HG03571 (cell line): ENCODE results near the gene FIGNL1.
A peak's percentile ranks its signal among the peaks of the same experiment; 100 is the strongest.

ENCODE experiments used
- ATAC-seq: cut with Tn5 transposase; IDR thresholded peaks from one replicate; pipeline ENCODE4 v1.9.1; 2021; ENCODE audit not compliant: unreplicated experiment

Gene FIGNL1, protein sequence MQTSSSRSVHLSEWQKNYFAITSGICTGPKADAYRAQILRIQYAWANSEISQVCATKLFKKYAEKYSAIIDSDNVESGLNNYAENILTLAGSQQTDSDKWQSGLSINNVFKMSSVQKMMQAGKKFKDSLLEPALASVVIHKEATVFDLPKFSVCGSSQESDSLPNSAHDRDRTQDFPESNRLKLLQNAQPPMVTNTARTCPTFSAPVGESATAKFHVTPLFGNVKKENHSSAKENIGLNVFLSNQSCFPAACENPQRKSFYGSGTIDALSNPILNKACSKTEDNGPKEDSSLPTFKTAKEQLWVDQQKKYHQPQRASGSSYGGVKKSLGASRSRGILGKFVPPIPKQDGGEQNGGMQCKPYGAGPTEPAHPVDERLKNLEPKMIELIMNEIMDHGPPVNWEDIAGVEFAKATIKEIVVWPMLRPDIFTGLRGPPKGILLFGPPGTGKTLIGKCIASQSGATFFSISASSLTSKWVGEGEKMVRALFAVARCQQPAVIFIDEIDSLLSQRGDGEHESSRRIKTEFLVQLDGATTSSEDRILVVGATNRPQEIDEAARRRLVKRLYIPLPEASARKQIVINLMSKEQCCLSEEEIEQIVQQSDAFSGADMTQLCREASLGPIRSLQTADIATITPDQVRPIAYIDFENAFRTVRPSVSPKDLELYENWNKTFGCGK

DNA sequence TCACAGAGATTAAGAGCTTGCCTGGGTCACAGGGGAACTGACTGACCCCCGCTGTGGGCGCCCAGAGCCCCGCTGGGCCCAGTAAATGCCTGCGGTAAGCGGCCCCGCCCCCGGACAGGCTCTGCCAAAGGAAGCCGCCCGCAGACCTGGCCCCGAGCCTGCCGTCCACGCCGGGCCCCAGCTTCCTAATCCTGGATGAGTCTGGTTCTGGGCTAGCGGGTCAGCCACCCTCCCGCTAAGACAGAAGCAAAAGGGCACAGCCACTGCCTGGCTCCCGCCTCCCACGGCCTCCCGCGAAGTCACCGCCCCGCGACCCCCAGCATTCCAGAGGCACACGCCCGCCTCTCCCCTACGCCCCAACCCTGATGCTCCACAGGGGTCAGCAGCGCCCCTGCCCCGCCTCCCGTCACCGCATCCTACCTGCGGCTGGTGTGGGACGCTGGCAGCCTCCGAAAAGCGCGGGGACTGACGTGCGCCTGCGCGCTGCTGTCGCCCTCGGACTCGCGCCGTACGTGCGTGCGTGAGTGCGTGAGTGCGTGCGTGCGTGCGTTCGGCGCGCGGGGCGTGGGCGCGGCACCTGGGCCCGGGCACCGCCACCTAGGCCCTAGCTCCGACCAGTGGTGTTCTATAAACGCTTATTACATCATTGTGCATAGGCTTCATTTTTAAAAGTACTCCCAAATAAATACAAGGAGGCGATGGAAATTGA, at the start of gene FIGNL1:
Gene FIGNL1, minus strand, starts transcription at position 470 of the 709 bp plus-strand sequence. CDS start 3,063 bp downstream, outside the sequence.
- peak; percentile 81 for ATAC-seq

DNA sequence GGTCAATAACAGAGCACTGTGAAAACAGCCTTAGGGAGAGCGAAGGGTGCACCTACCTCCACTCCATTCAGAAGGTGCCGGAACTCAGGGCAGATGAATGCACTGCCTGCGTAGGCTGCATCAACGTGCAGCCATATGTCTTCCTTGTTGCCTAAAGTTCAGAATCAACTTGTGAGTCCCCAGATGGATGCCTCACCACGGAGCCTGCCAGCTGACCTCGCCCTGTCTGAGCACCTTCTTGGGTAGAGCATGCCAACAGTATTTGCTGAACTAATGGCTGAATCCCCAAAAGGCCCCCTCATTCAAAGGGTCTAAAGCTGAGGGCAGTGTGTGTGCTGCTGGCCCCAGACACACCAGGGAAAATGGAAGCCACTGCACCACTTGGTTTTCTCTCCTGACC, 48.9 kb upstream of the FIGNL1 start:
- no peak for ATAC-seq

DNA sequence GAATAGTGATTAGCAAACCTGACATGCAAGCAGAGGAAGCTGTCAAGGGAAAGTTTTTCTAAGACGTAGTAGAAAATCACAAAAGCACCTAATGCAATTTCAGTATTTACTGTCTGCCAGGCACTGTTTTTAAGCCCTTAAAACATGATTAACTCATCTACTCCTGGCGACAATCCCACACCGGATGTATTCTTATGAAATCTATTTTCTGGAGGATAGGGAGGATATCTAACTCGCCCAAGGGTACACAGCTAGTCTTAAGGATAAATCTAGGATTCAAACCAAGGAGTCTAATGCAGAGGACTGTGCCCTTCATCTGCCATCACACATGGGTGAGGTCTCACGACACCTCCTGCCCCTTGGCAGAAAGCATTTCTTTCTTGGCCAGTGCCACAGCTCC, 47.8 kb upstream of the FIGNL1 start:
- ATAC-seq: no peak

DNA sequence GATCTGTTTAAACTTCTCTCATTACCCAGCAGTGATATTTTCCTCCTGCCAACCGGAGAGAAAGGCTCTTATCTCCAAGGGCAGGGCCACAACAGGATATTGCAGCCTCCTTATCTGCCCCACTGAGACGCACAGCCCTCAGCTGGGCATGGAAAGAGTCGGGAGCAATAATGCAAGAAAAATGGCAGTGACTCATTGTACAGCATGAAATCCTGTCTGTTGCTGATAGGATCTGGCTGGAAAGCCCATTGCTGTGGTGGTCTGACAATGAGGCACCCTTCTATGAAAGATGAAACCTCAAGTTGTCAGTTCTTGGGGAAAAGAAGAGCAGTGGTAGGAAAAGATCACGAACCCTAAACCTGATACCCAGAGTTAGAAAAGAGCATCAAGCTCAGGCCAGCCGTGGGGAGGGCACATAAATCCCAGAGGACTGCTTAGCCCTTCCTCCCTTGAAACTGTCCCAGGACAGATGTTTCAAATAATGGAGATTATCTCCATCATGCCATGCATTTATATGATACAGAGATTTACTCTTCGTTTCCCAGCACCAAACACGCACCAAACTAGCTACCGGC, 47.0 kb upstream of the FIGNL1 start:
- ATAC-seq: no peak

DNA sequence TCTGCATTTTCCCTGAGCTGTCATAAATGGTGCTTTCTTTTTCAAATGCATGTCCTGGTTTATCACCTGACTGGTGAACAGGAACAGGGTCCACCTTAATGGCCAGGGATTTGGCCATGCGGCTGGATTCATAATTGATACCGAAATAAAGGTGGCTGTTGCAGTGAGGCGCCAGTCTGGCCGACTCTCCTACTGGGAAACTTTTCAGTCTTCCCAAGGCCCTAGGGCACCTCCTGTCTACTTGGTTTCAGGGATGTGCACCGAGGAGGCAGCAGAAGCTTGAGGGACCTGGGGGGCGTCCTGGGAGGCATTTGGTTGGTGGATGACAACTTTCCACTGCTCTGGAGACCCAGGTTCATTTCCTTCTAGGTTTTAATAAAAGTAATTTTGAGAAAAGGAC, 46.4 kb upstream of the FIGNL1 start:
- no peak for ATAC-seq

DNA sequence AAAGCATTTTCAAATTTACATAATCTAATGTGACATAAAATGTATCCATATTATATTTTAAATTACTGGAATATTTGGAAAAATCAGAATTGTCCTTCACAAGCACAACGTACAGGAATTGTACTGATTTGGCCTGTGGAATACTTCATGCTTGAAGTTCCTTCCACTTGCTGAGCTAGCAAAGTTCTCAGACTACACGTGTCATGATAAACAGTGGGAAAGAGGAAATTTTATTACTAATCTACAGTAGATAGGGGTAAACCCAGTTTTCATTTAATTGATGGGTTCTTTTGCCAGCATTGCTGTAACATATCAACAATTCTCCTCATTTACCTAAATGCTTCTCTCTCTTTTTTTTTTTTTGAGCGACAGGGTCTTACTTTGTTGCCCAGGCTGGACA, 45.6 kb upstream of the FIGNL1 start:
- no peak for ATAC-seq

DNA sequence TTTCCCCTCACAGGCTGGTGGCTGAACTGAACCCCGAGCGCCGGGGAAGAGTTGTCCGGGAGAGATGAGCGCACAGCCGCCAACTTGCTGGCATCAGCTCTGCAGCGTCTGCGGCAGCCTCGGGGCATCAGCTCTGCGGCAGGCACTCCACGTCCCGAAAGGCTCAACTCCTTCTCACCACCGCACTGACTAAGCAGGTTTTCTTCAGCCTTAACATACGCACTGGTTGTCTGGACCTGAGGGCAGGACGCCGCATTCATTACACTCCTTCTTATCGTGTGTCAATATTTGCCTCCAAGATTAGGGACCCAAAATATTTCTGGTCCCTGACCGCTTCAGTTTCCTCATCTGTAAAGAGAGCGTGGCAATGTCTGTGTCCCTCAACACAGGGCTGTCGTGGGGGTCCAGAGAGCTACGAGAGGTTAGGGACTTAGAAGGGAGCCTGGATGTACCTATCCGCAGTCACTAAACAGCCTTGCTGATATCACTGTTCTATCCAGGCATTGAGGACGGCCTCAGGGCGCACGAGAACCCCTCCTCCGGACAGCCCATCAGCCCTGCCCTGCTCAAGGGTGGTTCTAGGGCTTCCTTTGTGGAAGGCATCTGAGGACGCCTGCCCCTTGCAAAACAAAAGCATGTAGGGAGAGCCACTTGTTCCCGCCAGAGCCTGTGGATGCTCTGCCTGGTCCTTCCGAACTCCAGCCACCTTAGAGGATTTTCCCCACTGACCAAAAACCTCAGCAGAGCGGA, 42.8 kb upstream of the FIGNL1 start:
- ATAC-seq: no peak

DNA sequence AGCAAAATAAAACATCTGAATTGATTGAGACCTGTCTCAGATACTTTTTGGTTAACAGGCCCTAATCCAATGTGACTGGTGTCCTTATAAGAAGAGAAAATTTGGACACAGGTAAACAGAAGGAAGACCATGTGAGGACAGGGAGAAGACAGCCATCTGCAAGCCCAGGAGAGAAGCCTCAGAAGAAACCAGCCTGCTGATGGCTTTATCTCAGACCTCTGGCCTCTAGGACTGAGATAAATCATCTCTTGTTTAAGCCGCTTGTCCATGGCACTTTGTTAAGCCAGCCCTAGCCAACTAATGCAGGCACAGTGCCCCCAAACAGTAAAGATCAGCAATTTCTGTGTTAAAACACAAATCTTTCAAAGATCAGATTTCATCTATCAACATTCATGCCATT, 41.8 kb upstream of the FIGNL1 start:
- no peak for ATAC-seq

DNA sequence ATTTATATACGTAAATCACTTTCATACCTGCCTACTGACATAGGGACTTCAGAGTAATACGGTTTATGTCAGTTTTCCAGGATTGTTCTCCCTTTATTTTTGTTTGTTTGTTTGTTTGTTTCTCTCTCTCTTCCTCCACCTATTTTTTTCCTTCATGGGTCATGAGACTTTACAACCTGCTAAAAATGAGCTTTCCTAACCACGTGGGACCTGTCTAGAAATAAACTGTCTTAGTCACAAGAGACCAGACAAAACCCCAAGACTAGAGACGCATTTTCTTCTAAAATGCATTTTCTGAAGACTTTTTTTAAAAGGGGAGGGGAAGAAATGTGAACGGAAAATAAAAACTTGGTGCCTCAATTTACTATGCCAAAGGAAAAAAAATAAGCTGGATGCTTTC, 41.1 kb upstream of the FIGNL1 start:
- no peak for ATAC-seq

DNA sequence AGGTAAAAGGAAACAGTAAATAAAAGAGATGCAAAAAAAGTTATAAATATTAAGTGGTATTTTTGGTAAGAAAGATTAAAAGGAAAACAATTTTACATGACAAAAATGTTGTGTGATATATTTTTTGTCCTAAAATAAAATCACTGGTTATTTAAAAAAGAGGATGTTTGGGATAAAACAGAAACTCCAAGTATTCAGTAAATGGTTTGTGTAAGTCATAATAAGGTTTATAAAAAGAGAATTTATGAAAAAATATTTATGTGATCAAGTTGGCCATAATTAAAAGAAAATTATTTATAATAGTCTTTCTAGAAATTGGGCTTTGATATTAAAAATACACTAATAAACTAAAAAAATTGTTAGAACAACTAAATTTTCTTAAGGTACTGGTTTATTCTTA, 38.2 kb upstream of the FIGNL1 start:
- ATAC-seq: no peak

DNA sequence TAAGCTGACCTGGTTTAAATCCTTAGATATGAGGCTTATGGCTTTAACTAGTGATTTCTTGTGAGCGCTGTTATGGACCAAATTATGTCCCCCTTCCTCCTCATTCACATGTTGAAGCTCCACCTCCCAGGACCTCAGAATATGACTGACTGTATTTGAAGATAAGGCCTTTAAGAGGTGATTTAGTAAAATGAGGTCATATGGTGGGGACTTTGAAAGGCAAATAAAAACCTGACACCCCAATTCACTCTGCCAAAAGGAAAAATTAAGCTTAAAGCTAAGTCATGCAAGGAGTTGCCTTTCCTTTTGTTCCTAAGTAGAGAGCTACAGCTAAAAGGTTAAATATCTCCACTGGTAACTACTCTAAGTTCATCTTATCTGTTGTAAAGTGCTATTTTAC, 36.4 kb upstream of the FIGNL1 start:
- no peak for ATAC-seq

DNA sequence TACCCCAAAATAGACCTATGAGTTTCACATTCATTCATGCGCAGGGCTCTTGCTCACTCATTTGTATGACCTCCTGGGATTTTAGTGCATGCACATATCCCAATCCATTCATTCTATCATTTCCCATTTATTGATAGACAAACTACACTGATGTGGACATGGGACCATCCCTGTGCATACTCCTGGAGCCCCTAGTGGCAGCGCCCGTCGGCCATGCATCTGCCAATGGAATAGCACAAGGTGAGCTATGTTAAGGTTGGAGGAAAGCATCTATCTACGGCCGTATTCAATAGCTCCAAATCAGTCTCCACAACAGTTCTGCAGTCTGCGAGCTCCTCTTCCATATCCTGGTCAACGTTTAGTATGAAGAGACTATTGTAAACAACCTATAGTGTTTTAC, 31.7 kb upstream of the FIGNL1 start:
- no peak for ATAC-seq

DNA sequence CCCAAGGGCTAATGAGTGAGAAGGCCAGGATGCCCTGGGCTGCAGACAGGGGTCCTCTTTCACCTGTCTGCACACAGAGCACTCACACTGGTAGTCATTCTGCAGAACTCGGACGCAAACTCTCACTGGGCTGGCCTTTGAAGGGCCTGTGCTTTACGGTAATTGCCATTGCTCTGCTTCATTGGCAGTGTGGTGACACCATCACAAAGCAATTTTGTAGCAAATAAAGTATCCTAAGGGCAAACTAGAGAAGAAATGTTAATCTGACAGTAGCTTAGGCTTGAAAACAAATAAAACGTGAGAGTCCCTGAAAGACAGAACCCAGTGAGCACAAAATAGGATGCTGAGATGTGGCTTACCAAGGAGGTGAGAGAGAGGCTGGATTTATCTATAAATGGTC, 30.6 kb upstream of the FIGNL1 start:
- ATAC-seq: no peak

DNA sequence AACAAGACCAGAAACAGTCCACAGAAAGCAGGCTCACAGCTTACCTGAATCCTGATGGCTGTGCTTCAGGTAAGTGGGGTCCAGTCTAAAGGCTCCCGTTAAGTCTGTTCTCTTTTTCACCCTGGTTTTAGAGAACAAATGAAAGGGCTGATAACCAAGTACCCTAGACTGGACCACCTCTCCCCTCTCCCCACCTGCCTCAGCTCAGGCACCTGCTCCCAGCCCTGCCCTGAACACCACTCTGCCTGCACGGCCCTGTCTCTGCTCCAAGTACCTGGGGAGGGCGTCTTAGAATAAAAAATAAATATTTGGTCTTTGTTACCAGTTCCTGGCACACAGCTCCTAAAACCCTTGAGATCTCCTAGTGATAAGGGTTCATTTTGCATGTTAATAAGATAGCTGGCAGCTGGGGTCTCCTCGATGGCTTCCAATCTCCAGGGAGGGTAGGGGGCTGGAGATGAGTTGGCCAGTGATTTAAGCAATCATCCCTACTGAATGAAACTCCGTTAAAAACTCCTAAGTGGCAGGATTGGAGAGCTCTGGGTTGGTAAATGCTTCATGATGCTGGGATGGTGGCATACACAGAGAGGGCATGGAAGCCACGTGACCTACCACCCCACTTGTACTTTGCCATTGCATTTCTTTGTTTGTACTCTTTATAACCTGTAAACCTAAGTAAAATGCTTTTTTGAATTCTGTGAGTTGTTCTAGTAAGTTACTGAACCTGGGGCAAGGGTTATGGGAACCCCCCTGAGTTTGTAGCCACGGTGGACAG, 29.8 kb upstream of the FIGNL1 start:
- no peak for ATAC-seq

DNA sequence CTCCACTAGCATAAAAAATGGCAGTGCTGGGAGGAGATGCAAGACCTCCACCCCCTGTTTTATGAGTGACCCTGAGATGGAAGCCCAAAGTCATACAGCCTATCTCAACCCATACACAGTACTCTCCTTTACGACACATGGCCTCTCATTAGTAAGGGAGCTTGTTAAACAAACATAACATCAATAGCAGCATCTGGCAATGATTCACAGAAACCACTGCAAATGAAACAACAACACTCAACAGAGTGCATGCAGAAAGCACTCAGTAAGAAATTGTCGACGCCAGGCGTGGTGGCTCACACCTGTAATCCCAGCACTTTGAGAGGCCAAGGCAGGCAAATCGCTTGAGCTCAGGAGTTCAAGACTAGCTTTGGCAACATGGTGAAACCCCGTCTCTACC, 27.5 kb upstream of the FIGNL1 start:
- no peak for ATAC-seq

DNA sequence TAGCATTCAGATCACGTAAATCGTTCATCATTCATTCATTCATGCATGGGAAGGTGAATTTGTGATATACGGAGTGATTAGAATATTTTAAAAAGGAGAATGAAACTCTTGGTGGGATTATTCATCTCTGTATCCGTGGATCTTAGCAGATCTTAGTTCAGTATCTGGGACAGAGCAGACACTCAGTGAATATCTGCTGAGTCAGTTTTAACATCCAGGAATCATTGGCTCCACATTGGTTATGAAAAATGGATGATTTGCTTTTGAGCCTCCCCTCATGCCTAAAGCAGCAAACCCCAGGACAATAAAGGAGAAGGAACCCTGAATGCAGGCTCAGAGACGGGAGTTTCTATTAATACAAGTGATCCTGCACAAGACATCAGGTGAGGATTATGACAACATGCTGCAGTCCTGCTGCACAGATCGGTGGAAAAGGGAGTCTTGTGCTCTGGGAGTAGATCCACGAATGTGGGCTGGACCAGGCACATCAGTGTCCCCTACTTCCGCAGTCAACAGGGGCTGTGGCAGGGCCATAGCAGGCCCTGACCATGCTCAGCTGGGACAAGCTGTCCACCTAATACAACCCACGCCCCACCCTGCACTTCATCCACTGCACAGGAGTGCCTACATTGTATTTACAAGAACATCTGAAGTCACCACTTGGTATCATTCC, 26.9 kb upstream of the FIGNL1 start:
- ATAC-seq: no peak

DNA sequence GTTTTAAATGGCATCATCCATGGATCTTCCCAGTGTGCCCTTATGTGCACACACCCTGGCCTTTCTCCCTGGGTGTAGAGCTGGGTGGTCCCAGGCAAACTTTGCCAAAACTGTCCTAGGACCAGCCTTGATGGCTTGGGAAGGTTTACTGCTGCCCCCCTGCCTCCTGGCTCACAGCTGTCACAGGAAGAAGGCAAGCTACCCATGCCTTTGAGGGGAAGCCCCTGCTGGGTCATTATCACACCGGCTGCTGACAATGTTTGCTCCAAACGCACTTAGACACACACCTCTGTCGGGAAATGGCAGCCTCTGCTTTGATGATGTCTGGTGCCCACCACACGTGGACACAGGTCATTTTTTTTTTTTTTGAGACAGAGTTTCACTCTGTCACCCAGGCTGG, 25.2 kb upstream of the FIGNL1 start:
- ATAC-seq: no peak

DNA sequence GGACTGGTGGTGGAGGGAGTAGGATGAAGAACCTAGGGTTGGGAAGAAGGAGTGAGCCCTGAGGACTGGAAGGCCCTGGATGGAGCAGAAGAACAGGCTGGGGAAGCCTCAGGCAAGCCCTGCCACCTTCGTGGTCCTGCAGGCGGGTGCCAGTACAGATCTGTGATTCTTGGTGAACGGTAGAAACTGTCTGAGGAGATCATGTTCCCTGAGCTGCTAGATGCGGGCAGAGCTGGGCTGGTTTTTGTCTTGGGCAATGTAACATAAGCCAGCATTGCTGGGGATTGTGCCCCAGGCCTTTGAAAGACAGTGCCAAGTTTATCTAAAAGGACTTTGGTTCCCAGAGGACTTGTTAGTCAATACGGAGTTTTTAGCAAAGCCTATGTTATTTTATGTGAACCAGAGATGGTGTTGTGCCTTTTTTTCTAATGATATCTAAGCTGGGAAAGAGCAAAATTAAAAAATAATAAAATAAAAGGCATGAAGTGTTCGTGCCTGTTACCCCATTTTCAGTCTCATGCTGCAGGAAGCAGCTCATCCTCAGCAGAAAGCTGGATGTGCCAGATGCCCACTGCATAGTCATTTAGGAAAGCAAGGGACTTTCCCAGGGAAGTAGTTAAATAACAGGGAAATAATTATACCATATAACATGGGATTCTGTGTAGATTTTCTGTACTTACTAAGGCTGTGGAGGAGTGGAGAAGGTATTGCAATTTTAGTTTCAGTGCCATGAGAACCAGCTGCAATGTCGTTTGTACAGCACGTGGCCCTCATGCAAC, 24.4 kb upstream of the FIGNL1 start:
- no peak for ATAC-seq

DNA sequence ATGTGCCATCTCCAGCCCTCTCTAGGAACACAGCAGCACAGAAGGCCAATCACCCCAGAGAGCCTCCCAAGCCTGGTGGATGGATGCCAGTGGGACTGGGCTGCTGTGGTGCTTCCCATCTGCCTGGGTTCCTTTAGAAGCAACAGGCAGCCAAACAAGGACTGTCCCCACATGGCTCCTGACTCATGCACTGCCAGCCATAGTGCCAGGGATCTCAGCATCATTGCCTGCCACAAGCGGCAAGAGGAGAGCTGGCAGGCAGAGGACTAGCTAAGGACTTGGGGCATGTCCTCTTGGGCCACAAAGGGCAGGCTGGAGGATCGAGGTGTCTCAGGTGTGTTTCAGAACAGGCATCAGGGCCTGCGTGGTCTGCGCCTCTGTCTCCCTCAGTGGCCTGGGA, 23.4 kb upstream of the FIGNL1 start:
- ATAC-seq: no peak
